ENCODE measurements around the gene MYO15B.

- TF ChIP-seq POLR2A (IDR thresholded peaks at IDR 0.05) (no peak), CTCF (IDR thresholded peaks at IDR 0.05 in 4 of 5, conservative IDR thresholded peaks at IDR 0.05 in 1 of 5) (no peak)
Measured at GRCh38 chr17:75576661-75577060, 10.9 kb upstream of the MYO15B start.
